Activated CD8-positive, alpha-beta memory T cell treated with anti-CD3 and anti-CD28 coated beads for 48 hours (primary cell): ENCODE measurements around the gene MRFAP1.

Experiments used
- DNase-seq, 3 experiments: peaks; one replicate each; pipeline ENCODE4 v3.0.0-alpha.2; 2020; ENCODE audit warnings: low read depth in 2 of 3, low spot score in 2 of 3

The MRFAP1 gene

DNA sequence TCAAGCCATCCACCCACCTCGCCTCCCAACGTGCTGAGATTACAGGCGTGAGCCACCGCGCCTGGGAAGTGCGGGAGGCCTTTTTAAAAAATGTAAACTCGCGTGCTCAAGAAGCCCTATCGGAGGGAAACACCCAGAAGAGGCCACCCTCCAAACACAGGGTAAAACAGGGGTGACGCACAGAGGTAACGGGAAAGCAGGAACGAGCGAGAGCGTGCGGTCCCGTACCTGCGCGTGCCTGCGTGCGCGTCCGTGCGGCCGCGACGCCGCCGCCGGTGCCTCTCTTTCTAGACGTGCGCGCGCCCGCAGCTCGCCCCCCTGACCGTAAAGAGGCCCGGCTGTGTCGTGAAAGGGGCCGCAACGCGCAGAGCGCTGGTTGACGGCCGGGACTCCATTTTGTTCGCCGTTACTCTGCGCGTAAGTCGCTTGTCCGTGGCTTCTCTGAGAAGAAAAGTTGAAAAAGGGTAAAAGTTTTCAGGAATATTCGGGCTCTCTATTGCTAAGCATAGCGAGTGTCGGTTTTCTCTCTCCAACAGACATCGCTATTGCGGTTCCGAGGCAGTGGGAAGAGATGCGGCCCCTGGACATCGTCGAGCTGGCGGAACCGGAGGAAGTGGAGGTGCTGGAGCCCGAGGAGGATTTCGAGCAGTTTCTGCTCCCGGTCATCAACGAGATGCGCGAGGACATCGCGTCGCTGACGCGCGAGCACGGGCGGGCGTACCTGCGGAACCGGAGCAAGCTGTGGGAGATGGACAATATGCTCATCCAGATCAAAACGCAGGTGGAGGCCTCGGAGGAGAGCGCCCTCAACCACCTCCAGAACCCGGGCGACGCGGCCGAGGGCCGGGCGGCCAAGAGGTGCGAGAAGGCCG is at the start of gene MRFAP1:
Gene MRFAP1, plus strand, starts transcription at position 394 of the 872 bp plus-strand sequence. Its CDS starts 178 bp downstream, at position 572.
- peak; percentile 74 to 82 (median 80) for DNase-seq

DNA sequence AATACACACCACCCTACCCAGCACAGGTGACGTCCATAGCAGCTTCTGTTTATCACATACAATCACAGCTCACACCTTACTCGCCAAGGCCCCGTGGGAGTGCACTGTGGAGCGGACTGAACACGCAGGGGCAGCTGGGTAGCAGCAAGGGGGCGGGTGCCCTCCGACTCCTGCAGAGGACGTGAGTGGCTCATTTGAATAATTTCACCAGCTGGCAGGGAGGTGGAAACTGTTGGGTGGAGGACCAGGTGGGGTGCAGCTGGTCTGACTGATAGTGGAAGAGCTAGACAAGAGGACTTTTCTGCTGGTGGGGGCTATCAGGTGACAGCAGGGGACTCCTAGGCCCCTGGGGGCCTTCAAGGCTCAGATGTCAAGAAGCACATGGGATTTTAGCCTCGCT is 49.2 kb upstream of the MRFAP1 start:
- DNase-seq: no peak

DNA sequence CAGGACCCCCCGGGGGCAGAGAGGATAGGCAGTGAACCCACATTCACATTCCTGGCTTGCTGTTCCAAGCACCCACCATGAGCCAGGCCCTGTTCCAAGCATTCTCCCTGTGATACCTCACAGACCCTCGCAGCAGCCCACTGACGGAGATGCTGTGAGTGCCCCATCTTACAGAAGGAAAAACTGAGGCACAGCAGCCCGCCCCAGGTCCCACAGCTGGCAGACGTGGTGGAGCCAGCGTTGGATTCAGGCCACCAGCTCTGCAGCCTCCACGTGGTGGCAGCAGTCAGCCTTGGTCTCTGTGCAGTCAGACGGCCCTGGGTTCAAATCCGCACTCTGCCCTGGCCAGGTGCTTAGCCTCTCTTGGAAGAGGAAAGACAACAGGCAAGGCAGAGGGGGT is 48.7 kb upstream of the MRFAP1 start:
- DNase-seq: no peak

DNA sequence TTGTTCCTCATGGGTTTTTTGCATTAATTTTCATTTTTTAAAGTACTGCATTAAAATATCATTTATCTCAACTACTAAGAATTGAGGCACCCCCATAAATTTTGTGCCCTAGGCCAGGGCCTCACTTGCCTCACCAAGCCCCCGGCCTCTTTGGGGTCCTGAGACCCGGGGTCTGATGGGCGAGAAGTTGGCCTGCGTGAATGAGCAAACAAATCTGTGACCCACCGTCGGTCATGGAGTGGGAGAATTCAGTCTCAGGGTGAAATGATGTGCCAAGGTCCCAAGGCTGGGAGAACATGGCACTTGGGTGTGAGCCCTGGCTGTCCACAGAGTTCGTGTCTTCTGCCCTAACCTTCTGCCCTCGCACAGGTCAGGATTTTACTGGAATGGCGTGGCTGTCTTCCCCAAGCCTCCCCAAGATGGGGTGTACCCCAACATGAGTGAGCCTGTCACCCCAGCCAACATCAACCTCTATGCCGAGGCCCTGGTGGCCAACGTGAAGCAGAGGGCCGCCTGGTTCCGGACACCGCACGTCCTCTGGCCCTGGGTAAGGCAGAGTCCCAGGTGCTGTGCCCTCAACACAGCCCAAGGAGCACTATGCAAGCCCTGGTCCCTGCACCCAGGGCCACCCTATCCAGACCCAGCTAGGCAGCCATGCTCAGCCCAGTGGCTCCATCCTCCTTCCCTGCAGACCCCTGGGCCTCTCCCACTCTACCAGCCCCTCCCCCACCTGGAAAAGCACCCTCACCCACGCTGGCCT is 47.5 kb upstream of the MRFAP1 start:
- DNase-seq: no peak

DNA sequence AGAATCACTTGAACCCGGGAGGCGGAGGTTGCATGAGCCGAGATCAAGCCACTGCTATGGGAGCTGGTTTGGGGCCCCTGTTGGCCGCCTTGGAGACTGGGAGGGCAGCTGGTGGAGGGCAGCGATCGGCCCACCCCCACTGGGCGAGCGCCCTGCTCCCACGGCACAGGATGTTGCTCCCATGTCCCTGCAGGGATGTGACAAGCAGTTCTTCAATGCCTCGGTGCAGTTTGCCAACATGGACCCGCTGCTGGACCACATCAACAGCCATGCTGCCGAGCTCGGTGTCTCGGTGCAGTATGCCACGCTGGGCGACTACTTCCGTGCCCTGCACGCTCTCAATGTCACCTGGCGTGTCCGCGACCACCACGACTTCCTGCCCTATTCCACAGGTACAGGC is 46.1 kb upstream of the MRFAP1 start:
- DNase-seq: no peak

DNA sequence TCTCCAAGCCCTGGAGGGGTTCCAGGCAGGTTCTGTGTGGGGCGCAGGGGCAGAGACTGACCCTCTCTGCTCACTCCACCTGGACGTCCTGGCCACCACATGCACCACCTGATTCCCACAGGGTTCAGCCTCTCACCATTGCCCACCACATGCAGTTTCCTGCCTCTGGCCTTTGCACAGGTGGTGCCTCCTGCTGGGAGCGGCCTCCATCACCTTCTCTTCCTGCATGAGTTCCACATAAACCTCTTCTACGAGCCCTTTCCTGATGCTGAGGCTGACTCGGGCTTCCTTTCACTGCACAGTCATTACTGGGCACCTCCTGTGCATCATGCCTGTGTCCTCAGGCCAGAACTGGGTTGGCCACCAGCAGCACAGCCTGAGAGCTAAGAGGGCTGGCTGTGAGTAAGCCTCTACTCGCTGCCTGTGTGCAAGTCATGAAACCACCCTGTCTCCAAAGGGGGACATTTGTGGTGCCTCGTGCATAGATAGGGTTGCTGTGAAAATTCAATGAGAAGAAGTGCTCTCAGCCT is 45.6 kb upstream of the MRFAP1 start:
- DNase-seq: no peak

DNA sequence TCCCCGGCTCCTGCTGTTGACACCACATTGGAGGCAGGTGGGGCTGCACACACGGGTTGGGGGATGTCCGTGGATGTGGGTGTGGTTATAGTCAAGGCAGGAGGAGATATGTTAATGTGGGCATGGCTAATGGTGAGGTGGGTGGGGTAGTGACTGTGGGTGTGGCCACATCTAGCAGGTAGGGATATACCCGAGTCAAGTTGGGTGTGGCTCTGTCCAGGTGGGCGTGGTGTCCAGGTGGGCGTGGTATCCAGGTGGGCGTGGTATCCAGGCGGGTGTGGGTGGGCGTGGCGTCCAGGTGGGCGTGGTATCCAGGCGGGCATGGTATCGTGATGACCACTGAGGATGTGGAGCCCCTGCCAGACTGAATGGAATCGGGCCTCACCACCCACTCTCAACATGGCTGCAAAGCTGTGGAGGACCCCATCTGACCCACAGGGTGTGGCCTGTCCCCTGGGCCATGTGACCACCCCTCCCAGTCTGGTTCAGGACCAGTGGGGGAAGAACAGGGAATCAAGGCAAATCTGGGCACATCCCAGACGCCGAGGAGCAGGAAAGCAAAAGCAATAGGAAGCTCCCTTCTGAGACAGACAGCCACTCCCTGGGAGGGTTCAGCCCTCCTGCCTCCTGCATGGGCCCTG is 44.5 kb upstream of the MRFAP1 start:
- DNase-seq: no peak

DNA sequence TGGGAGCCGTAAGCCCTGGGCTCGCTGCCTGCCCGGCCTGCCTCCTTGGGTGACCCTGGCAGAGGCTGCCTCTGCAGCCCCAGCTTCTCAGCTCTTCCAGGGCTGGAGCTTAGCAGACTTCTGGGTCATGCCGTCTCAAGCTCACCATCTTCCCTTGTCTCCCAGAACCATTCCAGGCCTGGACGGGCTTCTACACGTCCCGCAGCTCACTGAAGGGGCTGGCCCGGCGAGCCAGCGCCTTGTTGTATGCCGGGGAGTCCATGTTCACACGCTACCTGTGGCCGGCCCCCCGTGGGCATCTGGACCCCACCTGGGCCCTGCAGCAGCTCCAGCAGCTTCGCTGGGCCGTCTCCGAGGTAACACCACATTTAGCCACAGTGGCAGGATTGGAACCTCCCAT is 43.5 kb upstream of the MRFAP1 start:
- no peak for DNase-seq

DNA sequence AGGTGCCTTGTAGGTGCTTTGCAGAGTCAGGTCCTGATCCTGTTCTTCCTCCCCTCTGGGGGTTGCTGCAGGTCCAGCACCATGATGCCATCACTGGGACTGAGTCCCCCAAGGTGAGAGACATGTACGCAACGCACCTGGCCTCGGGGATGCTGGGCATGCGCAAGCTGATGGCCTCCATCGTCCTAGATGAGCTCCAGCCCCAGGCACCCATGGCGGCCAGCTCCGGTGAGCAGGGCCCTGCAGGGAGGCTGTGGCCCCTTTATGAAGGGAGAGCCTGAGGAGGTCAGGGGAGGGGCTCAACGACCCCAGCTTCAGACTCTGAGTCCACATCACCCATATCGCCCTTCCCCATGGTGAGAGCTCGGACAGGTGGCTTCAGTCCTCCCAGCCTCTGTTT is 42.4 kb upstream of the MRFAP1 start:
- no peak for DNase-seq

DNA sequence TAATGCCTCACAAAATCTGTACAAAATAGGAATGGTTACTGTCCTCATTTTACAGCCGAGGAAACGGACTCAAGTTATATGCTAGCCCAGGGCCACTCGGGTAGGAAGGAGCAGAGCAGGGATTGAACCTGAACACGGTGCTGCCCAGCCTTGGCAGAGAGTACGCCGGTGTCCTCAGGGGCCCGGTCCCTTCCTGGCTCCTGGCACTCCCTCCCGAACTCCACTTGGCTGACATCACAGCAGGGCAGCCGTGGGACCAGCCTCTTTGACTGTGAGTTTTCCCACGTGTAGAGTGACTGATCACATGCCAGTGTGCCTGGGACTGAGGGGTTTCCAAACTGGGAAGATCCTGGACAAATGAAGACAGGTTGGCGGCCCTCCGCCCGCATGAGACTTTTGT is 41.8 kb upstream of the MRFAP1 start:
- no peak for DNase-seq

DNA sequence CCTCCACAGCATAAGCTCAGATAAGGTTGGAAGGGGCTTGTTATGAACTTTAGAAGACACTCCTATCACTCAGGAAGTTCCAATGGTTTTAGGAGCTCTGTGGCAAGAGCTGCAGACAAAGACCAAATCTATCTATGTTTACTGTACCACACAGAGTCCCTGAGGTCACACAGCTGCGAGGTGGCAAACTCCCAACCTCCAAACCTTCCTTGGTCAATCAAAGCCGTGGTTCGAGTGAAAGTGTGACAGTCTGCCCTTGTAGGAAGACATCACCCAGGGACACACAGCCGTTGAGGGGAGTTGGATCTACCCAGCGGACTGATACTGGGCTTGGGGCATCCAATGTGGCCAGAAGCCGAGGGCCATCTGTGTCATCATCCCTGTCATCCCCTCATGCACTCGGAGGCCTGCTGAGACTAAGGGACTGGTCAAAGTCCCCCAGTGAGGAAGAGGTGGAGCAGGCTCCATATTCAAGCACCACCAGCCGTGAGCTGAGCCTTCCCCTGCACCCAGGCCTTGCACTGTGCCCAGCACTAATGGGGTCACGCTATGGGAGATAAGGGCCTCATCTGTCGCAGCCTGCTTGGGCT is 38.7 kb upstream of the MRFAP1 start:
- no peak for DNase-seq

DNA sequence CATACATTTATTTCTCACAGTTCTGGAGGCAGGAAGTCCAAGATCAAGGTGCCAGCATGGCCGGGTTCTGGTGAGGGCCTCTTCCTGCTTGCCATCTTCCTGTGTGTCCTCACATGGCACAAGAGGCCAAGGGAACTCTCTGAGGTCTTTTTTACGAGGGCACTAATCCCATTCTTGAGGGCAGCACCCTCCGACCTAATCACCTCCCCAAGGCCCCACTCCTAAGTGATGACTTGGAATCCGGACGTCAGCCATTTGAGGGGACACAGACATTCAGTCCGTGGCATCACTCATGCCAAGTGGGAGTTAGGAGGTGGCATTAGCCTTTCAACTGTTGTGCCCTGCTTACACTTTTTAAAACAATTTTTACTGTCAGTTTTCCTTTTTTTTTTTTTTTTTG is 38.2 kb upstream of the MRFAP1 start:
- DNase-seq: no peak

DNA sequence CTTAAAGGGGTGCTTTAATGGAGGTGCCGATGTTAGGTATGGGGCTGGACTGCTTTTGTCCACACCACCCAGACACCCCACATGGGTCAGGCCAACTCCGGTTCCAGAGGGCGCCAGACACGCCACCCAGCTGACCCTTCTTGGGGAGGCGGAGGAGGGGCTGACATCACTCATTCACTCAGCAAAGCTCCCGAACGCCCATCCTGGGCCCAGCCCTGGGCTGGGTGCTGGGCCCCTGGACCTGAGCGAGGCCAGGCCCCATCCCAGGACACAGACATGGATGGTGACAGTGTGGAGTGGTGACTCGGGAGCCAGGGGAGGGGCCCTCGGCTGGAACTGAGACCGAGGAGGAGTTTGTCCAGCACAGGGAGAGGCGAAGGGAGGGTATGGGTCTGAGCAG is 37.4 kb upstream of the MRFAP1 start:
- no peak for DNase-seq

DNA sequence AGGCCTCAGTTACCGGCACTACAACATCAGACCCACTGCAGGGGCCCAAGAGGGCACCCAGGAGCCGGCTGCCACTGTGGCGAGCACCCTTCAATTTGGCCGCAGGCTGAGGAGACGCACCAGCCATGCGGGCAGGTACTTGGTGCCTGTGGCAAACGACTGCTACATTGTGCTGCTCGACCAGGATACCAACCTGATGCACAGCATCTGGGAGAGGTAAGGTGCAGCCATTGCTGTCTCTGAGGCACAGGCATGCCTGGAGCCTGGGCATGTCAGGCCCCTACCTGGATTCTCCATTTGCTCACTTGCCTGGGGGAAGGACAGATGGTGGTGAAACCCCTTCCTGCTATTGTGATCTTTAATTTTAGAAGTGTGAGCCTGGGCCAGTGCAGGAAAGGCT is 35.4 kb upstream of the MRFAP1 start:
- DNase-seq: no peak

DNA sequence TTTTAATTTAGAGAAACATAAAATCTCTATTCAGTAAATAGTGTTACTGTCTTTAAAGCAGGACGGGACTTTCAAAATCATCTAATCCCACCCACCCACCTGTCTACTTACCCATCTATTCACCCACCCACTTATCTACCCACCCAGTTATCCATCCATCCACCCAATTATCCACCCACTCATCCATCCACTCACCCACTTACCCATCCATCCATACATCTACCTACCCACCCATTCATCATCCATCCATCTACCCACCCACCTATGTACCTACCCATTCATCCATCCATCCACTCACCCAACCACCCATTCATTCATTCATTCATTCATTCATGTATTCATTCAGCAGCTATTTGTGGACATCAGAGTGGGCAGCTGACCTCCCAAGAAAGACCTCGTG is 34.9 kb upstream of the MRFAP1 start:
- no peak for DNase-seq

DNA sequence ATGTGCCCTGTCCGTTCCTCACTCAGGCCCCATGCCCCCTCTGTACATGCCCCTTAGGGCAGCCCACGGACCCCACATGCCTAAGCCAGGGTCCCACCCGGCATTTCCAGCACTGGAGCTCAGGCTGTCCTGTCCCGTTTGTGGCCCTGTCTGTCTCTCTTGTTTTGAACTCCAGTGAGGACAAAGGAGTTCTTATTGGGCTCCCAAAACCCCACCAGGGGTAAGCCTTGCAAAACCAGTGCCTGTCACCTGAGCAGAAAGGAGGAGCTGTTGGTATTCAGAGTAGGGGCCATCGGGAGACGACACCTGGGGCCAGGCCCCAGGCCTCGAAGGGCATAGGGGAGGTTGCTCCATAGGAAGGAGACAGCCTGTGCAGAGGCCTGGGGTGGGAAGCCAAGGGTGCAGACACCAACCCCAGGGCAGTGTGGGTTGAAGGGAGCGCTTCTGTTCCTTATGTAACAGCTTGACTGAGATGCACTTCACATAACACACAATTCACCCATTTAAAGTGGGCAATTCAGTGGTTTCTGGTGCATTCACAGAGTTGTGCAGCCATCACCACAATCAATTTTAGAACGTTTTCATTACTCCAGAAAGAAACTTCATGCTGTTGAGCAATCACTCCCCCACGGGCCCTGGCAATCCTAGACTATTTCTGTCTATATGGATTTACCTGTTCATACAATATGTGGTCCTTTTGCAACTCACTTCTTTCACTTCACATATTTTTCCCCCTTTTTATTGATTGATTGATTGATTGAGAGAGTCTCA is 33.8 kb upstream of the MRFAP1 start:
- DNase-seq: no peak

DNA sequence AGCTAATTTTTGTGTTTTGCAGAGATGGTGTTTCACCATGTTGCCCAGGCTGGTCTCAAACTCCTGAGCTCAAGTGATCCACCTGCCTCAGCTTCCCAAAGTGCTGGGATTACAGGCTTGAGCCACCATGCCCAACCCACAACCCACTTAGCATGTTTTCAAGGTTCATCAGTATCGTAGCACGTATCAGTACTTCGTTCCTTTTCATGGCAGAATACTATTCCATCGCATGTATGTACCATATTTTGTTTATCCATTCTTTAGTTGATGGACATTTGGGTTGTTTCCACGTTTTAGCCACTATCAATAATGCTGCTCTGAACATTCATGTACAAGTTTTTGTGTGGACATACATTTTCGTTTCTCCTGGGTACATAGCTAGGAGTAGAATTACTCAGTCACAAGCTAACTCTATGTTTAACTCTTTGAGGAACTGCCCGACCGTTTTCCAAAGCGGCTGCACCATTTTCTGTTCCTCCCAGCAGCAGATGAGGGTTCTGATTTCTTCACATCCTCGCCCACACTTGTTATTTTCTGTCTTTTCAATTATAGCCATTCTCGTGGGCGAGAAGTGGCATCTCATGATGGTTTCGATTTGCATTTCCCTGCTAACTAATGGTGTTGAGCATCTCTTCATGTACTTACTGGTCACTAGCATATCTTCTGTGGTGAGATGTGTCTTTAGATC is 33.0 kb upstream of the MRFAP1 start:
- no peak for DNase-seq

DNA sequence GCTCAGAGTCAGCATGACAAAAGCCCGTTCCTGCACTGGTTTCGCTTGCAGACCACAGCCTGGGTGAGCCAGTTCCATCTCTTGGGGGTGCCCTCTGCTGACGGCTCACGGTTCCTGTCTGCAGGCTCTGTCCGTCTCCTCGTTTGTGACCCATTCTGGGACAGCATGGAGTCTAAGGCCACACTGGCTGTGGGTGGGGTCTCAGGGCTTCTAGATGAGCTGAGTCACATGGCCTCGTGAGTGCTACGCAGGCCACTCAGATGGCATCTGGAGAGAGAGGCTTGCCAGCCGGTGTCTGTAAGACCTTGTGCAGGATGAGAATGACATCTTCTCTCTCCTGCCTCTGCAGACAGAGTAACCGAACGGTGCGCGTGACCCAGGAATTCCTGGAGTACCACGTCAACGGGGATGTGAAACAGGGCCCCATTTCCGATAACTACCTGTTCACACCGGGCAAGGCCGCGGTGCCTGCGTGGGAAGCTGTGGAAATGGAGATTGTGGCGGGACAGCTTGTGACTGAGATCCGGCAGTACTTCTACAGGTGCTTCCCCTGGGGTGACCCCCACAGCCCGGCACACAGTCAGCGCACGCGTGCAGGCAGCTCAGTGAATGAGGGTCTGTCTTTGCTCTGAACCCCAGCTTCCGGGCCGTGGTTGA is 31.6 kb upstream of the MRFAP1 start:
- DNase-seq: no peak

DNA sequence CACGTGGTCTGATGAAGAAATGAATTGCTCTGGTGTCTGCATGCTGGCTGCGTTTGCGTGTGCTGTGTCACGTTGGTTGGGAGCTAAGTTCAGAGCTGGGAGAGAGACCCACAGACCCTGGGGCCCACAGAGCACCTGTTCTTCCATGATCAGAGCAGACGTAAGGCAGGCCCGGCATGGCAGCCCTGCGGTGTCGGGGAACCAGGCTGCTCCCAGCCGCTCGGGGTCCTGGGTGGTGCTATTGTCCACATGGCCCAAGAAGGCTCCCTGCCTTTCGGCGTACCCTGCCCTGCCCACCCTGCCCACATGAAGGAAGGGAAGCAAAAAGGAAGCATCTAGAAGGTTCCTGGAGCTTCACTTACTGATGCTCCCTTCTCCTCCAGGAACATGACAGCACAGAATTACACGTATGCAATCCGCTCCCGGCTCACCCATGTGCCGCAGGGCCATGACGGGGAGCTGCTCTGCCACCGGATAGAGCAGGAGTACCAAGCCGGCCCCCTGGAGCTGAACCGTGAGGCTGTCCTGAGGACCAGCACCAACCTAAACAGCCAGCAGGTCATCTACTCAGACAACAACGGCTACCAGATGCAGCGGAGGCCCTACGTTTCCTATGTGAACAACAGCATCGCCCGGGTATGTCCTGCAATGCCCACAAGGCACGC is 30.9 kb upstream of the MRFAP1 start:
- DNase-seq: no peak
